ENCODE data around the gene ALK. TPM values are rescaled to one million over a fixed set of nuclear protein-coding genes. Genes with fewer than 3 reads are reported as not detected.

ALK gene
- total RNA-seq, 3 donors from 2014 or later = not detected

GRCh38 chr2:29606104-29607037, 315.0 kb downstream of the ALK start:
- Mint-ChIP-seq H3K9me3 (no peaks in the 10 kb centered on the region), H3K36me3 (ENCODE audit: insufficient read depth) (no peaks in the 10 kb centered on the region), H3K27me3 (ENCODE audit: low read depth) (peaks cover 2% of the 10 kb centered on the region), H3K4me1 (ENCODE audit: low read depth) (no peaks in the 10 kb centered on the region), H3K4me3 (no peak overlapping the region)
- DNase-seq (no peak), ATAC-seq (no peak)

- DNase-seq (no peak), ATAC-seq (no peak)
- H3K36me3 Mint-ChIP-seq (ENCODE audit: insufficient read depth) = no peaks in the 10 kb centered on the region
- no peaks in the 10 kb centered on the region for H3K4me1 Mint-ChIP-seq (ENCODE audit: low read depth)
- H3K27me3 Mint-ChIP-seq (ENCODE audit: low read depth) = peaks cover 13% of the 10 kb centered on the region
- no peak overlapping the region for H3K4me3 Mint-ChIP-seq
- no peaks in the 10 kb centered on the region for H3K9me3 Mint-ChIP-seq
Measured at GRCh38 chr2:29603341-29603740, 318.0 kb downstream of the ALK start.

- Mint-ChIP-seq H3K27me3 (ENCODE audit: low read depth) (peaks cover 13% of the 10 kb centered on the region), H3K9me3 (no peaks in the 10 kb centered on the region), H3K36me3 (ENCODE audit: insufficient read depth) (no peaks in the 10 kb centered on the region), H3K4me3 (no peak overlapping the region), H3K4me1 (ENCODE audit: low read depth) (no peaks in the 10 kb centered on the region)
- ATAC-seq (no peak), DNase-seq (no peak)
Measured at GRCh38 chr2:29601872-29602271, 319.5 kb downstream of the ALK start.

DNA sequence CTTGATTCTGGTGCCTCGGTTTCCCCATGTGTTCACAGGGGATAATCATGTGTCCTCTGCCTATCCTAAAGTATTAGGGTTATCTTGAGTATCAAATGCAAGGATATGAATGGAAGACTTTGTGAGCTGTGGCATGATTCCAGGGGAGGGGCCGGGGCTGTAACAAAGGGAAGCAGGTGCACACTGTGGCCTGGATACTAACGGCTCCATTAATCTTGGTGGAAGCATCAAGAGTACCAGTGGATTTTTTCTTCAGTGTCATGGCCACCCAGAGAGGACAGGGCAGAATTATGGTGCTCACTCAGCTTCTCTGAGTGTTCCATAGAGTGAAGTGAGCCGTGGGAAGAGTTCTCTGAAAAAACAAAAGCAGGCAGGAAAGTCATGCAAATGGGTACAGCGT, 320.1 kb downstream of the ALK start:
- ATAC-seq (no peak), DNase-seq (no peak)
- no peaks in the 10 kb centered on the region for H3K36me3 Mint-ChIP-seq (ENCODE audit: insufficient read depth)
- H3K27me3 Mint-ChIP-seq (ENCODE audit: low read depth) = peaks cover 14% of the 10 kb centered on the region
- no peaks in the 10 kb centered on the region for H3K9me3 Mint-ChIP-seq
- H3K4me1 Mint-ChIP-seq (ENCODE audit: low read depth) = no peaks in the 10 kb centered on the region
- no peak overlapping the region for H3K4me3 Mint-ChIP-seq

DNA sequence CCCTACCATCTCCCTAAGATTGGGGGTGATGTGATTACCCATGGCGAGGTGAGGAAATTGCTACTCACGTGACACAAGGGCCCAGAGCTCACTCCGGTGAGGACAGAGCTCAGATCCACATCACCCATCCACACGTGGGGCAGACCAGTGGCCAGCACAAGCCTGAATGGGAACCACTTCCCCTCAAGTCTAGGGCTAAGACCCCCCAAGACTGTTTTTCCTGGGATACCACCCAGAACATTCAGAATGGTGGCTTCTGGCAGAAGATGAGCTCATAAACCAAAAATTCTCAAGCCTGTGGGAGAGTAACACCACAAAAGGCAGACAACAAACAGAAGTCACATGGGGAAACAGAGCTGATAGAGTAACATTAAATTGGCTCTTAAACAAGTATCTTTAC, 321.4 kb downstream of the ALK start:
- DNase-seq (no peak), ATAC-seq (no peak)
- Mint-ChIP-seq H3K9me3 (no peaks in the 10 kb centered on the region), H3K27me3 (ENCODE audit: low read depth) (peaks cover 21% of the 10 kb centered on the region), H3K4me3 (no peak overlapping the region), H3K36me3 (ENCODE audit: insufficient read depth) (no peaks in the 10 kb centered on the region), H3K4me1 (ENCODE audit: low read depth) (no peaks in the 10 kb centered on the region)

DNA sequence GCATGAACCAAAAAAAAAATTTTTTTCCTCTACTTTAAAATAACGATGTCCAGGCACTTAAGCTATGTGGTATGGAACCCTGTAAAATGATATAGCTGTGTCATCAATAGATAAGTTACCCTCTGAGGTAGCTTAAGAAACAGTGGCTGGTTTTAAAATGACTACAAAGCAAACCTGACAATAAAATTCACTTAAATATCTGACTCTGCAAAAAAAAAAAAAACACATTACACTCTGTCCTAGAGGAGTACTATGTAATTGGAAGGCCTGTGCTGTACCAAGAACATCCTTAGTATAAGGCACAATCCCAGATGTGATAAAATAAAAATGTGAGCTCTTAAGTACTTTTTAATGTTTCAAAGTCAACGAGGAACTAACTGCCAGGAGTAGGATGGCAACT, 322.4 kb downstream of the ALK start:
- ATAC-seq (no peak), DNase-seq (no peak)
- peaks cover 21% of the 10 kb centered on the region for H3K27me3 Mint-ChIP-seq (ENCODE audit: low read depth)
- no peaks in the 10 kb centered on the region for H3K36me3 Mint-ChIP-seq (ENCODE audit: insufficient read depth)
- H3K4me3 Mint-ChIP-seq = no peak overlapping the region
- H3K4me1 Mint-ChIP-seq (ENCODE audit: low read depth) = no peaks in the 10 kb centered on the region
- H3K9me3 Mint-ChIP-seq = no peaks in the 10 kb centered on the region

DNA sequence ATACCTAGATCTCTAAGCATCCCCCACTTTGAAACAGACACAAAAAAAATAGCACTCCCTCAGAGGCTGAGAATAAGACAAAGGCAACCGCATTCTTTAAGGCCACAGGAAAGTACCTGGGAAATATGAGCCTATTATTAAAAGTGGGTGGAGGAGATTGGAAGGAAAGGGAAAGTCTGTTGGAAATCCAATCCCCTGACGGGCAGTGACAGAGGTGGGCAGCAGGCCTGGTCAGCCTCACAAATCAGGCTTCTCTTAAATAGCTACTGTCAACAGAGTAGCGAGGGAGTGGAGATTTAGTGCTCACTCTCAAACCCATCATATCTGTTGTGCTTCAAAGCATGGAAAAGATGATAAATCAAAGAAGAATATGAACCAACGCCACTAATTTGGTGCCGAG, 324.4 kb downstream of the ALK start:
- no peak for ATAC-seq
- H3K36me3 Mint-ChIP-seq (ENCODE audit: insufficient read depth) = no peaks in the 10 kb centered on the region
- peaks cover 21% of the 10 kb centered on the region for H3K27me3 Mint-ChIP-seq (ENCODE audit: low read depth)
- H3K4me1 Mint-ChIP-seq (ENCODE audit: low read depth) = no peaks in the 10 kb centered on the region
- no peak overlapping the region for H3K4me3 Mint-ChIP-seq
- no peak for DNase-seq
- H3K9me3 Mint-ChIP-seq = no peaks in the 10 kb centered on the region

DNA sequence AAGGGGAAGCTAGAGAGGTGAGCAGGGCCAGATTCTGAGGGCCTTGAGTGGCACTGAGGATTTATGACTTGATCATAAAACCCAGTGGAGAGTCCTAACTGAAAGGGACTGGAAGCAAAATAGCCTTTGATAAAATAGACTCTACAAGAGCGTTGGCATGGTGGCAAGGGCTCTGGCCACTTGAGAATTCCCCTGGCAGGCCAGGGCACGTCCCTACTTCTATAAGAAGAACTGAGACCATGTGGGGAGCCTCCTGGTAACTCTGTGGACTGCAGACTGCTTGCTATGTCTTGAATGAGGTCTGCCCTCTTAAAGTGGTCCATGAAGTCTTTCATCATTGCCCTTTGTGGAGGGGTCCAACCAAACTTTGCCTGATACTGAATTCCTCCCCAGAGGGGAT, 324.8 kb downstream of the ALK start:
- no peak for ATAC-seq
- H3K4me3 Mint-ChIP-seq = no peak overlapping the region
- no peaks in the 10 kb centered on the region for H3K36me3 Mint-ChIP-seq (ENCODE audit: insufficient read depth)

DNA sequence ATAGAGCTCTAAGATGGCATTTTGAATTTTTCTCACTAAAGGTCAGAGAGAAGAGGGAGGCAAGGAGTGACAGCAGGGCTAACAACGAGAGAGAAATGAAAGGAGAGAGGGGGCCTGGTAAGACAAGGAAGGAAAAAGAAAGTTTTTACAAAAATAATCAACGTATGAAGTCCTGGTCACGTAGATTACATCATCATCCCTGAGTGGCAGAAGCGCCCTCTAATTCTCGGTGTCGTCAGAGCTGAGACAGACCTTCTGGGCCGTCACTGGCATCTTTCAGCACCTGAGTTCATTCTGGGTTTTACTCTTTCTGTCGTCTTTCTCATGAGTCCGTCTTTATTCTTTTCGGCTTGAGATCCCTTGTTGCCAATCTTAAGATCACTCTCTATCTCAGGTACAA, 329.8 kb downstream of the ALK start:
- H3K4me3 Mint-ChIP-seq = no peak overlapping the region
- H3K36me3 Mint-ChIP-seq (ENCODE audit: insufficient read depth) = no peaks in the 10 kb centered on the region
- H3K4me1 Mint-ChIP-seq (ENCODE audit: low read depth) = no peaks in the 10 kb centered on the region
- ATAC-seq = no peak
- H3K9me3 Mint-ChIP-seq = no peaks in the 10 kb centered on the region
- no peak for DNase-seq
- peaks cover 8% of the 10 kb centered on the region for H3K27me3 Mint-ChIP-seq (ENCODE audit: low read depth)

More for the DNA sequence above, 324.8 kb downstream of the ALK start:
- H3K4me1 Mint-ChIP-seq (ENCODE audit: low read depth) = no peaks in the 10 kb centered on the region
- H3K9me3 Mint-ChIP-seq = no peaks in the 10 kb centered on the region
- peaks cover 21% of the 10 kb centered on the region for H3K27me3 Mint-ChIP-seq (ENCODE audit: low read depth)
- no peak for DNase-seq

DNA sequence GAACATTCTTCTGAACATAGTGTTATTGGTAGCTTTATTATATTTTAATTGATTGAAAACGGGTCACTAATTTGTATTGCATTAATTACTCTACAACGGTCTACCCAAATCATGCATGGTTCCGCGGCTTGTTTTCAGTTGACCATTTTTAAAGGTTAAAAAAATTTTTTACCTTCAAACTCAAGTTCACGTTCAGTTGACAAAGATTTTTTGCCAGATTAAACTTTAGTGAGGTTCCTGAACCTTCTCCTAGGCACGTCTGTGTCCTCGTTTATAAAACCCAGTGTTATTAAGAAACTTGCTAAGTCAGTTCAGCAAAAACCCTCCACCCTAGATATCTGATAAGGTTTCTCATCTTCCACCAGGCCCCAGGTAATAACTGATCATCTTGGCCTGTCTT, 331.2 kb downstream of the ALK start:
- DNase-seq = no peak
- no peaks in the 10 kb centered on the region for H3K4me1 Mint-ChIP-seq (ENCODE audit: low read depth)
- no peak overlapping the region for H3K4me3 Mint-ChIP-seq
- no peaks in the 10 kb centered on the region for H3K36me3 Mint-ChIP-seq (ENCODE audit: insufficient read depth)
- no peaks in the 10 kb centered on the region for H3K9me3 Mint-ChIP-seq
- no peaks in the 10 kb centered on the region for H3K27me3 Mint-ChIP-seq (ENCODE audit: low read depth)
- ATAC-seq = no peak

DNA sequence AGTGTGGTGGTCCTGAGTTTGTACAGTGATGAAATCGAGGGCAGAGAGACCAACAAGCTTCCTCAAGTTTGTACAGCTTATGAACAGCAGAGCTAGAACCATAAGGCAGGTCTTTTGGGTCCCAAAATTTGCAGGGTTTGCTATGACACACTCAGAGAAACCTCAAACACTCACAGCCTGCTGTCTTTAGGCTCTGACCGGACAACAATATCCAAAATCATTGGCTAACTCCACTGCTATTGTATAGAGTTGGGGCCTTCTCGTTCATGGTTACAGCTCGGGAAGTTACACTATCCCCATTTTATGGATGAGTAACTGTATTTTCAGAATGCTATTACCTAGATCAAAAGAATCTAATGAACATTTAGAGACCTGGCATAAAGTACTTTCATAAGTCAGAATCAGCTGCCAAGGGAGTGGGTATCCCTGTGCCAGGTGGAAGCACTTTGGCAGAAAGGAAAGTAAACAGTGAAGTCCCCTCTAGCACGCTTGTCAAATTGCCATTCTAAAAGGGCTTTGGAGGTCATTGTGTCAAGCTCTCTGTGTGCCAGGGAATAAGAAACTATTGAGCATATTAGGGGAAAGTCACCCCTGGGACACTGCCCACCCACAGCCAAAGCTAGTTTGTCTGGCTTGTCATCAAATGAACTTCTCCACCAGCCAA, 331.8 kb downstream of the ALK start:
- no peak for ATAC-seq
- no peaks in the 10 kb centered on the region for H3K9me3 Mint-ChIP-seq
- no peaks in the 10 kb centered on the region for H3K4me1 Mint-ChIP-seq (ENCODE audit: low read depth)

GRCh38 chr2:29587402-29588190, 333.8 kb downstream of the ALK start:
- Mint-ChIP-seq H3K4me3 (no peak overlapping the region), H3K4me1 (ENCODE audit: low read depth) (no peaks in the 10 kb centered on the region)
- ATAC-seq = no peak

More for the DNA sequence above, 331.8 kb downstream of the ALK start:
- no peak for DNase-seq
- H3K4me3 Mint-ChIP-seq = no peak overlapping the region
- no peaks in the 10 kb centered on the region for H3K27me3 Mint-ChIP-seq (ENCODE audit: low read depth)
- H3K36me3 Mint-ChIP-seq (ENCODE audit: insufficient read depth) = no peaks in the 10 kb centered on the region

DNA sequence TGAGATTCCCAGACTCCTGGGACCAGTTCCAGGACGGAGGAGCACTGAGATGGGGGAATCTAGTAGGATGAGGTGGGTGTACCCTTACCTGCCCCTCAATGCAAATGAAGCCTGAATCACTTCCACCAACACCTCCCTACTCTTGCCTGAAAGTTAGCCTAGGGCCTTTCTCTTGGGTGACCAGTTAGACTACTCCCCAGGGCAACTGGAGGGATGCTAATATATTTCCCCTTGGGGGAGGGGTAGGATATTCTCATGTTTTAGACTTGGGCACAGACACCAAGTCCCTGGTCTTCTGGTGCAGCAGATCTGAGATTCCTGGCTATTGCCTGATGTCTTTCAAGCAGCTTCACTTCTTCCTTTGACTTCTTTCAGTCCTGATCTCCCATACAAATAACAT, 334.5 kb downstream of the ALK start:
- H3K4me3 Mint-ChIP-seq = no peak overlapping the region
- no peaks in the 10 kb centered on the region for H3K9me3 Mint-ChIP-seq
- no peaks in the 10 kb centered on the region for H3K36me3 Mint-ChIP-seq (ENCODE audit: insufficient read depth)
- no peak for DNase-seq
- ATAC-seq = no peak
- peaks cover 2% of the 10 kb centered on the region for H3K27me3 Mint-ChIP-seq (ENCODE audit: low read depth)
- no peaks in the 10 kb centered on the region for H3K4me1 Mint-ChIP-seq (ENCODE audit: low read depth)

More at GRCh38 chr2:29587402-29588190, 333.8 kb downstream of the ALK start:
- Mint-ChIP-seq H3K9me3 (no peaks in the 10 kb centered on the region), H3K27me3 (ENCODE audit: low read depth) (peaks cover under 1% of the 10 kb centered on the region), H3K36me3 (ENCODE audit: insufficient read depth) (no peaks in the 10 kb centered on the region)
- DNase-seq = no peak

GRCh38 chr2:29583548-29584156, 337.7 kb downstream of the ALK start:
- Mint-ChIP-seq H3K36me3 (ENCODE audit: insufficient read depth) (no peaks in the 10 kb centered on the region), H3K4me1 (ENCODE audit: low read depth) (no peaks in the 10 kb centered on the region), H3K4me3 (no peak overlapping the region), H3K27me3 (ENCODE audit: low read depth) (peaks cover 2% of the 10 kb centered on the region), H3K9me3 (no peaks in the 10 kb centered on the region)
- no peak for ATAC-seq
- DNase-seq = no peak
